SIG-M5 treated with dmso at 0.1 percent for 504 hours (cell line): ENCODE measurements around the gene TCF4.

Experiments used
- DNase-seq: peaks from one replicate; lab custom pipeline; 2025; ENCODE audit not compliant: unreplicated experiment; lab: John Stamatoyannopoulos, UW

The TCF4 gene

DNA sequence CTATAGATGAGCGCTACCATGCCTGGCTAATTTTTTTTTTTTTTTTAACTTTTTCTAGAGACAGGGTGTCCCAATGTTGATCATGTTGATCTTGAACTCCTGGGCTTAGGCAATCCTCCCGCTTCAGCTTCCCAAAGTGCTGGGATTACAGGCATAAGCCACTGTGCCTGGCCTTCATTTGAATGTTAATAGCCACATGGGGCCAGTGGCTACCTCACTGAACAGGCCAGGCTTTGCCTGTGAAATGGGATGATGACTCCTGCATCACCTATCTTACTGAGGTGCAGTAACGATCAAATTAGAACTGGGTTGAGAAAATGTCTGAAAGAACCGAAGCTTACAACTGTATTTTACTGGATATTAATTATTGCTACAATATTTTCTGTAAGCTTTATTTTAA is 278.7 kb downstream of the TCF4 start:
- DNase-seq = no peak

- no peak for DNase-seq
Measured at GRCh38 chr18:55307505-55307904, 280.5 kb downstream of the TCF4 start.

- DNase-seq = no peak
Measured at GRCh38 chr18:55306359-55307024, 281.5 kb downstream of the TCF4 start.

- no peak for DNase-seq
Measured at GRCh38 chr18:55302167-55302833, 285.7 kb downstream of the TCF4 start.

GRCh38 chr18:55301824-55302166 is 286.2 kb downstream of the TCF4 start:
- DNase-seq = no peak

DNA sequence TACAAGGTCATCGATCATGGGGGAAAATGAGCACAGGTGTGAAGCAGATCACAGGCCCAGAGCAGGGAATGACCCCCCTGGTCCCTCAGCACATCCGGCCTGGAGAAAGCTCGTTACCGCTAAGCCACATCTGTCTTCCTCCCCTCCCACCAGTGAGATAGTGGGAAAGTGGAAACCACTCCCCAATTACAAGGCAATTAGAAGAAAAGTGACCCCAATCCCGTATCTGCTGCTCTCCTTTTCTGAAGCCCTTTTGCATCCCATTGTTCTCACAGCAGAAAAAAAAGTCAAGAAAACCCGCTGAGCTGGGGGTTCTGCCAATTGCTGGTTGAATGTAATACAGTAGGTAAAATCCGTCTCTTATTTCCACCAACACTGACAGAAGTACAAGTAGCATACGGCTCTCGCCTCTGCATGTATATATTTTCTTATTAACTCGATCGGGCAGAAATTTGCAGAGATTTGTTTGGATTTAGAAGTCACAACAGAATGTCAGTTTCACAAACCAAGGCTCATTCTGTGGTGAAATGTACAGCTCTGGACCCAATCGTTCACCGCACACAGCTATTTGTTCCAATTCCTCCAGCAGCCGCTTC is 287.0 kb downstream of the TCF4 start:
- DNase-seq = no peak

GRCh38 chr18:55300421-55300935 is 287.5 kb downstream of the TCF4 start:
- DNase-seq = no peak

DNA sequence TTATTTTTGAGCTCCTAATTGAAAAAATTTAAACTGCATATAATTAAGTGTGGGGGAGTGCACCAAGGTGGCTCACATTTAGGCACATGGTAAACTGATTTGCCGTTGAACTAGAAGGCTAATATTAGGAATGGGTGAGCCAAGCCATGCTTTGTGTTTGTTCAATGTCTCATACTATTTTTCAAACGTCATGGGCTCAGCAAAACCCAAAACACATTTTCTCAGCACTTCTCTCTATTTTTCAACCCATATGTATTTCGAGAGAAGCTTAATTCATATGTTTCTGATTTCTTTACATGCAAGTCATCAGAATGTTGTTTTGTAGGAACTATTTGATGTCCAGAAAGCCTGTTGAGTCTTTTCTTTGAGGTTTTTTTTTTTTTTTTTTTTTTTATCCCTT is 291.2 kb downstream of the TCF4 start:
- no peak for DNase-seq

GRCh38 chr18:55296115-55296514 is 291.9 kb downstream of the TCF4 start:
- DNase-seq = no peak

DNA sequence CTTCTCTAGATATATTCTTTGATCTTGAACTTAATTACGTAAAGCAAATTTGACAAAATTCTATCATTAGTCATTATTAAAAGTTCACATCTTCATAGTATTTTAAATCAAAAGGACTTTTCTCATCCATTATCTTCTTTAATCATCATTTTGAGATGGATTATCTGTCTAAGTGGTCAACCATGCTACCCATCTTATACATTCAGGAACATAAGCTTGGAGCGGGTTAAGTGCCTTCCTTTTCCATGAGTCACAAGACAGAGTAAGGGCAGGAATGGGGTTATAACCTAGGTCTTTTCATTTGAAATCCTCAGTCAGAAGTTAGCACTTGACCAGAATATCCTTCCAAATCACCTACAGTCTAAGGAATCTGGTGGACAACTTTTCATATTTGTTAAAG is 297.1 kb downstream of the TCF4 start:
- no peak for DNase-seq

DNA sequence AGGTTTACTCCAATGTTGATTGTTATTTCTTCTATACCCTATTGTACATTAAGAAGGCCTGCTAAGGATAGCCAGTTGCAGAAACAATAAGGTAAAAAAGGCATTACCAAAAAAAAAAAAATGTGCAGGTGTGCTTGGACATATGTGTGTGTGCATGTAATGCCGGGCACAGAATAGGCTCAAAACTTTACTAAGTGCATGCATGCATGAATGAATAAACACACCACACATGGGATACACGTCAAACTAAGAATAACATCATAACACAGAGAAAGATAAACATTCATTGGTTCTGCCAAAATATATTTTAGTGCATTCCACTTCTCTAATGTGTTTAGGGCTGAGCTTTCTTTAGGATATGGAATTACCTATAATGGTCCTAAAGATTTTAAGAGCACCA is 298.2 kb downstream of the TCF4 start:
- DNase-seq = no peak

GRCh38 chr18:55289048-55289447 is 298.9 kb downstream of the TCF4 start:
- no peak for DNase-seq

- no peak for DNase-seq
Measured at GRCh38 chr18:55287935-55288868, 299.8 kb downstream of the TCF4 start.

DNA sequence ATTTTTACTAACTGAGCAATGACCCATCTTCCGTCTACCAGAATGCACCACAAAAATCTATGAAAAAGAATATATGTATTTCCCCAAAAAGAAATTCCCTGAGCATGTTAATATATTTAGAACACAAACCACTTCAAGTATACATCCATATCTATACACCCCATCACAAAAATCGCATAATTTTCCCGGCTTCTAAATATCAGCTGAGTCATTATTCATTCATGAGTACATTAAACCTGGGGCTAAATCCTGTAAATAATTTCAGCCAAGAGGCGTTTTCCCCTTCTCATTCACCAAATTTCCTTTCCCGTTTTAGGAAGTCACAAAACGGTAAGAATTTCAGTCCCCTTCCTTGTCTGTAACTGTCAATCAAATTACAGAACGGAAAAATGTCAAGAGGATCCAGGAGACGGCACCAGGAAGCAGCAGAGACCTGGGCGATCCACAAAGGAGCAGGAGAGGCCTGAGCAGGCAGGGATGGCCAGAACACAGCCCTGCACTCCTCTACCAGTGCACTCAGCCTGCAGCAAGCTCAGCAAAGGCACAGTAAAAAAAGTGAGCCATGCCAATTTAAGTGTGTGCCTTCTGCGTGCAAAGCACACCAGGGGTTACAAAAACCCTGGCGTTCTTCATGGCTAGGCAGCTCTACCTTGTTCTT is 300.7 kb downstream of the TCF4 start:
- no peak for DNase-seq

DNA sequence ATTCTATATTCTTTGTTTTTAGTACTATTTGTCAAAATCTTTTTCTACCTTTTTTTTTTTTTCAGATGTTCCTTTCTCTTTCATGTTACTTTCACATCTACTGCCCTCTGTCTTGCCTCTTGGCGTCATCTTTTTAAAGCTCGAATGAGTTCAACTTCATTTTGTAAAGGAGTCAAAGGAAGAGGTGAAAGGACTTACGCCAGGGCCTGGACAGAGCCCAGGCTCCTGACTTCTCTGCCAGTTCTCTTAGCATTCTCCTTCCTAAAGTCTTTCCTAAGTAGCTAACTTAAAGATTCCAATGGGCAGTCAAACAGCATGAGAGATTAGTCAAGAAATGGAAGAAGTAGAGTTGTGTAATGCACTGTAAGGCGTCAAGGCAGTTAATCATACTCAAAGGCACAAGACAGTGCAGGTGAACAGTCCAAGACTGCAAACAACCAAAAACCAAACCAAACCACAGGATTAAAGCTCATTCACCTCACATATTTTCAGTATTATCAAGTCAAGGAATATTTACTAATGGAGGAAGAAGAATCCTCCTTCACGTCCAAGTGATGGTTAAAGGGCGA is 301.7 kb downstream of the TCF4 start:
- no peak for DNase-seq

- no peak for DNase-seq
Measured at GRCh38 chr18:55284614-55285013, 303.4 kb downstream of the TCF4 start.

- DNase-seq = no peak
Measured at GRCh38 chr18:55283309-55283708, 304.7 kb downstream of the TCF4 start.

DNA sequence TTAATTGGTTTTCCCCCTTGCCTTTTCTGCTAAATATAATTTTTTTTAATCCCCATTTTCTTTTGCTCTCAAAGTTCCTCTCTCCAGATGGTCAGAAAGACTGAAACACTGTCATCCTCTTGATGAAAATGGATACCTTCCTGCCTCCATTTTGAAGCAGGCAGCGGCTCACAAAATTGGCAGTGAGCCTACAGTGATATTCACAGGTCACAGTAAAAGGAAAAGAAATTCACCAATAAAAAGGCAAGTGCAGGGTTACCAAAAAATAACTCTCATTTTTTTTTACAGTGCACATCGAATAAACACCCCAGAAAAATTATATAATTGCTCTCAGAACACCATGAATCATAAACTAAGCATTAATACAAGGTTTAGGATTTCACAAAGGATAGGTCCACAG is 307.5 kb downstream of the TCF4 start:
- DNase-seq = no peak

- DNase-seq = peak; percentile 4
Measured at GRCh38 chr18:55275039-55275901, 312.7 kb downstream of the TCF4 start.
